ENCODE data around the gene CHAT.

DNA sequence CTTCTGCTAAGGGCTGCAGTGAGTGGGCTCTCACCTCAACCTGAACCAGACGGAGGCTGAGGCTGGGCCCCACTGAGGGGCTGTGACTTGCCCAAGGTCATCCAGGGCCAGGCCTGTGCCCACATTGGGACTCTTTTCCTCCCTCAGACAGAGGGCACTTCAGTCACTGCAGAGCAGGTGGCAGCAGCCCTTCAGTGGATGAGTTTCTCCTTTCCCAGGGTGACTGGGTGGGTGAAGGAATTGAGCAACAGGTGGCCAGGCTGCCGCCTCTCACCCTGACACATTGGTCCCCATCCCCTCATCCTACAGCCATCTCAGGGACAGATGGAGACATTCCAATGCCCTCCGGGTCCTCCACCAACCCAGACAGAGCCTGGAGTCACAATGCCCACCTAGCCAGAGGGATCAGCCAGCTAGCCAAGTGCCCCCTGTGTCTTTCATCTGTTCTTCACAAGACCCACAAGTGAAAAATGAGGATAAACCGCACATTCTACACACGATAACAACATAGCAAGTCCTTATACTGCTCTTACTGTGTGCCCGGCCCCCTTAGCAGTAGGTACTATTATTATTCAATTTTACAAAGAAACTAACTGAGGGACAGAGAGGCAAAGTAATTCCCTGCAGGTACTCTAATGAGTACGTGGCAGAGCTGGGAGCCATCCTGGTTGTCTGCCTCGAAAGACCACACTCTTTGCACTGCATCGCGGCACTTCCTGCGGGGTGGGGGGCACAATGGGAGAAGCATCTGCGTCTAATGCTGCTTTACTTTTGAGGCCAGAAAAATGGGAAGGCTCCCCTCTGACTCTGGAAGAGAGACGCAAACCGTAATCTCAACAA, 5.5 kb upstream of the CHAT start:
- TF ChIP-seq, protein P1, sequence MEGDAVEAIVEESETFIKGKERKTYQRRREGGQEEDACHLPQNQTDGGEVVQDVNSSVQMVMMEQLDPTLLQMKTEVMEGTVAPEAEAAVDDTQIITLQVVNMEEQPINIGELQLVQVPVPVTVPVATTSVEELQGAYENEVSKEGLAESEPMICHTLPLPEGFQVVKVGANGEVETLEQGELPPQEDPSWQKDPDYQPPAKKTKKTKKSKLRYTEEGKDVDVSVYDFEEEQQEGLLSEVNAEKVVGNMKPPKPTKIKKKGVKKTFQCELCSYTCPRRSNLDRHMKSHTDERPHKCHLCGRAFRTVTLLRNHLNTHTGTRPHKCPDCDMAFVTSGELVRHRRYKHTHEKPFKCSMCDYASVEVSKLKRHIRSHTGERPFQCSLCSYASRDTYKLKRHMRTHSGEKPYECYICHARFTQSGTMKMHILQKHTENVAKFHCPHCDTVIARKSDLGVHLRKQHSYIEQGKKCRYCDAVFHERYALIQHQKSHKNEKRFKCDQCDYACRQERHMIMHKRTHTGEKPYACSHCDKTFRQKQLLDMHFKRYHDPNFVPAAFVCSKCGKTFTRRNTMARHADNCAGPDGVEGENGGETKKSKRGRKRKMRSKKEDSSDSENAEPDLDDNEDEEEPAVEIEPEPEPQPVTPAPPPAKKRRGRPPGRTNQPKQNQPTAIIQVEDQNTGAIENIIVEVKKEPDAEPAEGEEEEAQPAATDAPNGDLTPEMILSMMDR (IDR thresholded peaks at IDR 0.05), result no peak
- TF ChIP-seq EZH2 (IDR thresholded peaks at IDR 0.05), result no peak
